Measurements from ENCODE around the gene SLC4A4.

DNA sequence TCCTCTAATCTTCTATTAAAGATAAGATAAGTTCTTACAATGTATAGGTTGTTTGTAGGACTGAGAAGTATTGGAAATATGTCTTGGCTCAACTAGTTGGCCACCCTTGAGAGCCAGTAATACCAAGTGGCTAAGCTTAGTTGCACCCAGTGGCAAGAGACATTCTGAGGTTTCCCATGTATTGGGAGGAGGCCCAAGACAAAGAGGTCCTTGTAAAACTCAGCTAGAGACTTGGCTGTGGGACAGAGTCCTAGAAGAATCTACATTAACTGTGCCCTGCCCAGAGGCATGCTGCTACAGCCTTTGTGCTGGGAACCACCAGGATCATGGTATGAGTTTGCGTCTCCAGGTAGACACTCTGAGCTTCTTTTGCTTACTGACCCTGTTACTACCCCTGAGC is 41.9 kb upstream of the SLC4A4 start:
- TF ChIP-seq, protein P1, sequence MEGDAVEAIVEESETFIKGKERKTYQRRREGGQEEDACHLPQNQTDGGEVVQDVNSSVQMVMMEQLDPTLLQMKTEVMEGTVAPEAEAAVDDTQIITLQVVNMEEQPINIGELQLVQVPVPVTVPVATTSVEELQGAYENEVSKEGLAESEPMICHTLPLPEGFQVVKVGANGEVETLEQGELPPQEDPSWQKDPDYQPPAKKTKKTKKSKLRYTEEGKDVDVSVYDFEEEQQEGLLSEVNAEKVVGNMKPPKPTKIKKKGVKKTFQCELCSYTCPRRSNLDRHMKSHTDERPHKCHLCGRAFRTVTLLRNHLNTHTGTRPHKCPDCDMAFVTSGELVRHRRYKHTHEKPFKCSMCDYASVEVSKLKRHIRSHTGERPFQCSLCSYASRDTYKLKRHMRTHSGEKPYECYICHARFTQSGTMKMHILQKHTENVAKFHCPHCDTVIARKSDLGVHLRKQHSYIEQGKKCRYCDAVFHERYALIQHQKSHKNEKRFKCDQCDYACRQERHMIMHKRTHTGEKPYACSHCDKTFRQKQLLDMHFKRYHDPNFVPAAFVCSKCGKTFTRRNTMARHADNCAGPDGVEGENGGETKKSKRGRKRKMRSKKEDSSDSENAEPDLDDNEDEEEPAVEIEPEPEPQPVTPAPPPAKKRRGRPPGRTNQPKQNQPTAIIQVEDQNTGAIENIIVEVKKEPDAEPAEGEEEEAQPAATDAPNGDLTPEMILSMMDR (IDR thresholded peaks at IDR 0.05): no peak
- TF ChIP-seq EP300 (IDR thresholded peaks at IDR 0.05) (peak in 1 of 2 donors; percentile 20), POLR2A (IDR thresholded peaks at IDR 0.05) (no peak)
